H1 (cell line): ENCODE results near the gene PLEKHH2. TPM values are rescaled to one million over a fixed set of nuclear protein-coding genes. Genes with fewer than 3 reads are reported as not detected.

Source experiments
- polyA plus RNA-seq, 7 experiments: library from polyadenylated mRNA; depleted of rRNA in 3 of 7; stranded (reverse) in 5 of 7; unstranded in 2 of 7; fragments of >200 nt in 5 of 7; fragments of 200-250 nt in 2 of 7; gene quantifications; 1 replicate in 5 of 7; 2 replicates in 1 of 7; 4 replicates in 1 of 7; pipeline versions ENCODE4 v1.2.1 to v1.2.3, GENCODE V29; 2011 to 2013; ENCODE audit warnings: missing spikeins in 2 of 7, mixed read lengths in 2 of 7
- small RNA-seq: library from polyadenylated mRNA; stranded (forward); fragments of <200 nt; extraction: miRNeasy Mini kit (QIAGEN cat#:217004); gene quantifications from one replicate; pipeline ENCODE3, GENCODE V24; 2013; ENCODE audit not compliant: insufficient read depth
- total RNA-seq: library from RNA; stranded (reverse); fragmentation: NEBNext Ultra II Directional; extraction: Animal tissue kit (Norgen Biotek cat#: 25700); gene quantifications from 2 replicates; pipeline ENCODE4 v1.2.1, GENCODE V29; 2021

Gene PLEKHH2
- total and polyA plus RNA-seq, 2 of the 8 experiments (the other 6 are each of a cell fraction or from before 2014, with no cell fraction given) = 2.2 to 5.0 TPM

Small RNA genes within 50 kb of the gene (small RNA-seq; reads per million reads assigned to genes)
- not detected for gene RF00019
- gene RN7SKP66 = not detected

Other genes starting within 250 kb of the PLEKHH2 start
- 26.8 and 31.4 TPM in 2 replicates for gene THADA, start 41.2 kb upstream of the PLEKHH2 start, total RNA-seq
- 20.9 and 22.4 TPM in 2 replicates for gene THADA, start 41.2 kb upstream of the PLEKHH2 start, polyA plus RNA-seq (2011; rRNA removed)
- not detected in 2 replicates for gene C1GALT1C1L, start 39.2 kb downstream of the PLEKHH2 start, total RNA-seq
- gene C1GALT1C1L, start 39.2 kb downstream of the PLEKHH2 start, polyA plus RNA-seq (2011; rRNA removed) = 0.12 TPM in 1 of 2 replicates, not detected in the other
- 6.4 and 7.6 TPM in 2 replicates for gene DYNC2LI1, start 136.8 kb downstream of the PLEKHH2 start, total RNA-seq
- gene DYNC2LI1, start 136.8 kb downstream of the PLEKHH2 start, polyA plus RNA-seq (2011; rRNA removed) = 2.2 and 3.9 TPM in 2 replicates
- not detected in 2 replicates for gene ABCG5, start 201.6 kb downstream of the PLEKHH2 start, total RNA-seq
- not detected in 2 replicates for gene ABCG5, start 201.6 kb downstream of the PLEKHH2 start, polyA plus RNA-seq (2011; rRNA removed)
- not detected in 2 replicates for gene ABCG8, start 201.7 kb downstream of the PLEKHH2 start, total RNA-seq
- gene ABCG8, start 201.7 kb downstream of the PLEKHH2 start, polyA plus RNA-seq (2011; rRNA removed) = 0.02 TPM in 1 of 2 replicates, not detected in the other